SK-N-SH (cell line): Measurements from ENCODE around the gene UTF1. TPM values are rescaled to one million over a fixed set of nuclear protein-coding genes. Genes with fewer than 3 reads are reported as not detected.

Source experiments
- CTCF ChIA-PET: fragments of 300-600, 350-600 bp; formaldehyde crosslinking; extraction: SDS; loops from one replicate; lab custom pipeline; 2021; lab: Yijun Ruan, JAX
- POLR2A ChIA-PET: fragments of 350-600 bp; sonication (Branson Sonifier 250); formaldehyde crosslinking; extraction: SDS; loops from one replicate; lab custom pipeline; 2020; ENCODE audit warnings: antibody characterized with exemption, inconsistent platforms; lab: Yijun Ruan, JAX
- DNase-seq: peaks from one replicate; pipeline ENCODE4 v3.0.0; 2012
- H2AFZ ChIP-seq: fragments of 200-600 bp; sonication (generic); 2 replicates; pipeline ENCODE4 v1.8.1; 2016; ENCODE audit warnings: antibody characterized with exemption, mild to moderate bottlenecking, low read depth
- H3F3A ChIP-seq: fragments of 200-600 bp; sonication (generic); replicated peaks from 2 replicates; pipeline ENCODE3; 2016; ENCODE audit warnings: antibody characterized with exemption, mild to moderate bottlenecking; ENCODE audit not compliant: insufficient read depth
- H3K27ac ChIP-seq, 2 experiments: fragments of 200-500 bp in 1 of 2; fragments of 200-600 bp in 1 of 2; sonication (Bioruptor generic) in 1 of 2; sonication (generic), shearing (Covaris generic) in 1 of 2; 2 replicates each; pipeline versions ENCODE4 v1.5.1 to v1.6.1; 2014 to 2016; ENCODE audit warnings: low read depth in 2 of 2, inconsistent platforms in 1 of 2, low read length in 1 of 2, mild to moderate bottlenecking in 1 of 2, mixed read lengths in 1 of 2
- H3K27me3 ChIP-seq: fragments of 200-600 bp; sonication (generic), shearing (Covaris generic); 2 replicates; pipeline ENCODE4 v1.6.1; 2016; ENCODE audit warnings: mixed run types; ENCODE audit not compliant: insufficient read depth
- H3K36me3 ChIP-seq, 2 experiments: fragments of 200-500 bp in 1 of 2; fragments of 200-600 bp in 1 of 2; sonication (Bioruptor generic) in 1 of 2; sonication (generic) in 1 of 2; replicated peaks in 1 of 2; 2 replicates each; pipeline versions ENCODE3 to v1.5.1; 2014 to 2016; ENCODE audit warnings: low read length in 1 of 2, mild to moderate bottlenecking in 1 of 2; ENCODE audit not compliant: insufficient read depth in 2 of 2, control insufficient read depth in 1 of 2
- H3K4me1 ChIP-seq, 2 experiments: fragments of 200-500 bp in 1 of 2; fragments of 200-600 bp in 1 of 2; sonication (Bioruptor generic) in 1 of 2; sonication (generic), shearing (Covaris generic) in 1 of 2; 2 replicates each; pipeline versions ENCODE4 v1.5.1 to v1.6.1; 2014 to 2016; ENCODE audit warnings: low read depth in 1 of 2, low read length in 1 of 2, mixed run types in 1 of 2; ENCODE audit not compliant: insufficient read depth in 2 of 2, control insufficient read depth in 1 of 2
- H3K4me2 ChIP-seq: fragments of 200-600 bp; sonication (generic), shearing (Covaris generic); 2 replicates; pipeline ENCODE4 v1.6.1; 2017; ENCODE audit warnings: mixed run types
- H3K4me3 ChIP-seq, 2 experiments: fragments of 200-500 bp in 1 of 2; fragments of 200-600 bp in 1 of 2; sonication (Bioruptor generic) in 1 of 2; sonication (generic), shearing (Covaris generic) in 1 of 2; 2 replicates each; pipeline versions ENCODE4 v1.5.1 to v1.8.1; 2014 to 2016; ENCODE audit warnings: low read depth in 2 of 2, inconsistent platforms in 1 of 2, low read length in 1 of 2, mild to moderate bottlenecking in 1 of 2, mixed read lengths in 1 of 2, moderate library complexity in 1 of 2
- H3K79me2 ChIP-seq: fragments of 200-600 bp; sonication (generic); 2 replicates; pipeline ENCODE4 v1.8.1; 2017; ENCODE audit warnings: mild to moderate bottlenecking; ENCODE audit not compliant: insufficient read depth
- H3K9ac ChIP-seq: fragments of 200-600 bp; sonication (generic); 2 replicates; pipeline ENCODE4 v1.6.1; 2017; ENCODE audit warnings: mixed run types
- H3K9me2 ChIP-seq: fragments of 200-600 bp; sonication (generic); 2 replicates; pipeline ENCODE4 v1.6.1; 2017; ENCODE audit warnings: mixed run types
- H3K9me3 ChIP-seq: fragments of 200-600 bp; sonication (generic); 2 replicates; pipeline ENCODE4 v1.6.1; 2017; ENCODE audit warnings: mixed run types, mild to moderate bottlenecking, moderate library complexity
- H4K20me1 ChIP-seq: fragments of 200-600 bp; sonication (generic); 2 replicates; pipeline ENCODE4 v1.6.1; 2017; ENCODE audit warnings: mild to moderate bottlenecking, mixed run types; ENCODE audit not compliant: insufficient read depth
- EZH2phosphoT487 ChIP-seq: fragments of 200-600 bp; sonication (generic); IDR thresholded peaks from 2 replicates; pipeline ENCODE4 v1.6.1; 2017; ENCODE audit warnings: low read depth, mixed run types, mild to moderate bottlenecking, antibody characterized with exemption, moderate library complexity, borderline replicate concordance
- FOSL2 ChIP-seq: IDR thresholded peaks from 2 replicates; pipeline ENCODE4 v1.4.0; 2012; ENCODE audit warnings: low read depth, mild to moderate bottlenecking, moderate library complexity, borderline replicate concordance
- FOXJ3 ChIP-seq: sonication (generic); formaldehyde crosslinking; IDR thresholded peaks from 2 replicates; pipeline ENCODE4 v1.5.1; 2020; ENCODE audit warnings: mild to moderate bottlenecking, missing genetic modification reagents
- FOXM1 ChIP-seq: IDR thresholded peaks from 2 replicates; pipeline ENCODE4 v1.4.0; 2012; ENCODE audit warnings: low read depth, mild to moderate bottlenecking
- GABPA ChIP-seq: IDR thresholded peaks from 2 replicates; pipeline ENCODE4 v1.4.0; 2012; ENCODE audit warnings: low read depth, mild to moderate bottlenecking
- GATA2 ChIP-seq: sonication (generic); formaldehyde crosslinking; IDR thresholded peaks from 2 replicates; pipeline ENCODE4 v1.5.0; 2020; ENCODE audit warnings: mild to moderate bottlenecking, missing genetic modification reagents
- JUND ChIP-seq: IDR thresholded peaks from 2 replicates; pipeline ENCODE4 v1.4.0; 2012
- MAX ChIP-seq: IDR thresholded peaks from 2 replicates; pipeline ENCODE4 v1.4.0; 2012; ENCODE audit warnings: low read depth
- MEF2A ChIP-seq: IDR thresholded peaks from 2 replicates; pipeline ENCODE4 v1.4.0; 2012; ENCODE audit warnings: low read depth, borderline replicate concordance
- NRF1 ChIP-seq: IDR thresholded peaks from 2 replicates; pipeline ENCODE4 v1.6.1; 2012; ENCODE audit warnings: low read depth, mild to moderate bottlenecking, low read length
- POLR2AphosphoS5 ChIP-seq: IDR thresholded peaks from 2 replicates; pipeline ENCODE4 v1.6.1; 2012; ENCODE audit warnings: low read depth, low read length
- RCOR1 ChIP-seq: fragments of 150-350 bp; IDR thresholded peaks from 2 replicates; pipeline ENCODE4 v1.6.1; 2017; ENCODE audit warnings: antibody characterized with exemption, low read length
- RFX5 ChIP-seq: IDR thresholded peaks from 2 replicates; pipeline ENCODE4 v1.6.1; 2012; ENCODE audit warnings: mild to moderate bottlenecking, improper control_type of control experiment, low read length
- RXRA ChIP-seq: IDR thresholded peaks from 2 replicates; pipeline ENCODE4 v1.4.0; 2012; ENCODE audit warnings: low read depth, mild to moderate bottlenecking, borderline replicate concordance
- SIN3A ChIP-seq: IDR thresholded peaks from 2 replicates; pipeline ENCODE4 v1.6.1; 2012; ENCODE audit warnings: low read depth, mild to moderate bottlenecking, low read length, moderate library complexity, borderline replicate concordance
- USF2 ChIP-seq: fragments of 150-350 bp; IDR thresholded peaks from 2 replicates; pipeline ENCODE4 v1.6.1; 2017; ENCODE audit warnings: antibody characterized with exemption, low read length, low read depth, borderline replicate concordance
- WGBS: methylation state at CpG from one replicate; pipeline ENCODE4 v1.1.6; 2017; ENCODE audit warnings: low lambda C conversion rate; 5-methylcytosine and 5-hydroxymethylcytosine counted together
- polyA plus RNA-seq, 3 experiments: library from polyadenylated mRNA; depleted of rRNA; stranded (reverse); fragments of >200 nt; gene quantifications; 2 replicates each; pipeline ENCODE4 v1.2.3, GENCODE V29; 2012
- TF ChIP-seq, protein P1 (sequence below): fragments of 200-600 bp; sonication (generic); IDR thresholded peaks from 2 replicates; pipeline ENCODE4 v1.6.1; 2017; ENCODE audit warnings: antibody characterized with exemption, mild to moderate bottlenecking, moderate library complexity
- TF ChIP-seq, protein P2 (sequence below): IDR thresholded peaks from 2 replicates; pipeline ENCODE4 v1.4.0; 2012; ENCODE audit warnings: low read depth, borderline replicate concordance

Gene UTF1
- polyA plus RNA-seq, 1 of the 3 experiments (the other 2 are of a cell fraction), result not detected

DNA sequence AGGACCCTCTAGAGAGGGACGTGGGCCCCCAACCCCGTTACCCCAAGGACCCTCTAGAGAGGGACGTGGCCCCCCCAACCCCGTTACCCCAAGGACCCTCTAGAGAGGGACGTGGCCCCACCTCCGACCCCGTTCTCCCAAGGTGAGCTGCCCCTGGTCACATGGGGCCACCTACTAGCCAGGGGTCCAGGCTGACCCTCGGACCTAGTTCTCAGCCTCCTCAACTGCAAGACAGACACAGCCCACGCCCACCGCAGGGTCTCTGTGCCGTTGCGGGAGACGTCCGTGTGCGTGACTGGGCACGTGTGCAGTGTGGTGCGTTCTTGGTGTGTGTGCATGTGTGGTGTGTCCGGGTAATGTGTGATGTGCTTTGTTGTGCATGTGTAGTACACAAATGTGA lies 21.6 kb upstream of the UTF1 start:
- ChIA-PET CTCF (no interaction called here), POLR2A (no interaction called here)
- DNase-seq, result no peak
- WGBS, result 74% methylated on average over 15 of the region's 18 CpGs
- peaks cover 10% of the 10 kb centered on the region; the same call in 1 of the 2 replicates for H3K27me3 ChIP-seq
- H2AFZ ChIP-seq, result no peak overlapping the region
- no peaks in the 10 kb centered on the region for H3K9me2 ChIP-seq
- H3K4me2 ChIP-seq, result no peak overlapping the region
- no peaks in the 10 kb centered on the region for H3K4me1 ChIP-seq
- H3K9ac ChIP-seq, result no peak overlapping the region
- H3K9me3 ChIP-seq, result no peaks in the 10 kb centered on the region
- no peak overlapping the region for H3K4me3 ChIP-seq
- TF ChIP-seq FOSL2, result no peak
- TF ChIP-seq GATA2 (CRISPR knock-in tag), result no peak
- no peak for TF ChIP-seq EZH2phosphoT487
- TF ChIP-seq RCOR1, result no peak
- TF ChIP-seq, protein P1, sequence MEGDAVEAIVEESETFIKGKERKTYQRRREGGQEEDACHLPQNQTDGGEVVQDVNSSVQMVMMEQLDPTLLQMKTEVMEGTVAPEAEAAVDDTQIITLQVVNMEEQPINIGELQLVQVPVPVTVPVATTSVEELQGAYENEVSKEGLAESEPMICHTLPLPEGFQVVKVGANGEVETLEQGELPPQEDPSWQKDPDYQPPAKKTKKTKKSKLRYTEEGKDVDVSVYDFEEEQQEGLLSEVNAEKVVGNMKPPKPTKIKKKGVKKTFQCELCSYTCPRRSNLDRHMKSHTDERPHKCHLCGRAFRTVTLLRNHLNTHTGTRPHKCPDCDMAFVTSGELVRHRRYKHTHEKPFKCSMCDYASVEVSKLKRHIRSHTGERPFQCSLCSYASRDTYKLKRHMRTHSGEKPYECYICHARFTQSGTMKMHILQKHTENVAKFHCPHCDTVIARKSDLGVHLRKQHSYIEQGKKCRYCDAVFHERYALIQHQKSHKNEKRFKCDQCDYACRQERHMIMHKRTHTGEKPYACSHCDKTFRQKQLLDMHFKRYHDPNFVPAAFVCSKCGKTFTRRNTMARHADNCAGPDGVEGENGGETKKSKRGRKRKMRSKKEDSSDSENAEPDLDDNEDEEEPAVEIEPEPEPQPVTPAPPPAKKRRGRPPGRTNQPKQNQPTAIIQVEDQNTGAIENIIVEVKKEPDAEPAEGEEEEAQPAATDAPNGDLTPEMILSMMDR, result no peak
- no peak for TF ChIP-seq RFX5
- no peak for TF ChIP-seq JUND
- TF ChIP-seq MAX, result no peak
- no peak for TF ChIP-seq SIN3A
- TF ChIP-seq NRF1, result no peak
- TF ChIP-seq, protein P2, sequence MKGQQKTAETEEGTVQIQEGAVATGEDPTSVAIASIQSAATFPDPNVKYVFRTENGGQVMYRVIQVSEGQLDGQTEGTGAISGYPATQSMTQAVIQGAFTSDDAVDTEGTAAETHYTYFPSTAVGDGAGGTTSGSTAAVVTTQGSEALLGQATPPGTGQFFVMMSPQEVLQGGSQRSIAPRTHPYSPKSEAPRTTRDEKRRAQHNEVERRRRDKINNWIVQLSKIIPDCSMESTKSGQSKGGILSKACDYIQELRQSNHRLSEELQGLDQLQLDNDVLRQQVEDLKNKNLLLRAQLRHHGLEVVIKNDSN, result no peak
- TF ChIP-seq MEF2A, result no peak
- no peak for TF ChIP-seq POLR2AphosphoS5
- TF ChIP-seq GABPA, result no peak
- TF ChIP-seq RXRA, result no peak
- no peak for TF ChIP-seq FOXJ3 (CRISPR knock-in tag)
- no peak for TF ChIP-seq USF2
- TF ChIP-seq FOXM1, result no peak
- H3F3A ChIP-seq, result no peaks in the 10 kb centered on the region
- no peaks in the 10 kb centered on the region for H4K20me1 ChIP-seq
- no peak overlapping the region for H3K27ac ChIP-seq
- no peaks in the 10 kb centered on the region for H3K79me2 ChIP-seq
- H3K36me3 ChIP-seq, result no peaks in the 10 kb centered on the region
